MCF 10A (cell line): Measurements from ENCODE around the gene PSTPIP2. TPM values are rescaled to one million over a fixed set of nuclear protein-coding genes. Genes with fewer than 3 reads are reported as not detected.

Experiments used
- BruUV-seq: library from RNA; stranded (reverse); fragments of 400-500 nt; replicated peaks from 2 replicates; lab custom pipeline; 2021; lab: Mats Ljungman, UMichigan
- CTCF ChIA-PET: fragments of 300-600 bp; sonication (Branson Sonifier 250); formaldehyde crosslinking; extraction: SDS; loops from one replicate; lab custom pipeline; 2021; ENCODE audit warnings: antibody characterized with exemption, inconsistent platforms; lab: Yijun Ruan, JAX
- POLR2A ChIA-PET: fragments of 300-600, 350-650 bp; sonication (Branson Sonifier 250); formaldehyde crosslinking; extraction: SDS; loops from one replicate; lab custom pipeline; 2020; ENCODE audit warnings: antibody characterized with exemption, inconsistent platforms; lab: Yijun Ruan, JAX
- DNase-seq: peaks from one replicate; pipeline ENCODE4 v3.0.0-alpha.2; 2018; ENCODE audit not compliant: unreplicated experiment
- H3K27ac Mint-ChIP-seq: one replicate; pipeline ENCODE4 v1.8.0; 2022; ENCODE audit warnings: mild to moderate bottlenecking, low read depth, mixed read lengths; ENCODE audit not compliant: unreplicated experiment
- H3K27me3 Mint-ChIP-seq: one replicate; pipeline ENCODE4 v1.8.0; 2022; ENCODE audit warnings: mixed read lengths; ENCODE audit not compliant: insufficient read depth, unreplicated experiment
- H3K36me3 Mint-ChIP-seq: one replicate; pipeline ENCODE4 v1.8.0; 2022; ENCODE audit warnings: mild to moderate bottlenecking, moderate library complexity, mixed read lengths; ENCODE audit not compliant: insufficient read depth, unreplicated experiment
- H3K4me1 Mint-ChIP-seq: one replicate; pipeline ENCODE4 v1.8.0; 2022; ENCODE audit warnings: mixed read lengths; ENCODE audit not compliant: insufficient read depth, unreplicated experiment
- H3K4me3 Mint-ChIP-seq: one replicate; pipeline ENCODE4 v1.8.0; 2022; ENCODE audit warnings: mild to moderate bottlenecking, moderate library complexity, mixed read lengths; ENCODE audit not compliant: unreplicated experiment
- H3K9me3 Mint-ChIP-seq: one replicate; pipeline ENCODE4 v1.8.0; 2022; ENCODE audit warnings: mixed read lengths; ENCODE audit not compliant: unreplicated experiment
- CTCF ChIP-seq: fragments of 200-600 bp; IDR thresholded peaks from one replicate; pipeline ENCODE4 v1.8.0; 2022; ENCODE audit warnings: antibody characterized with exemption, mild to moderate bottlenecking; ENCODE audit not compliant: unreplicated experiment
- intact Hi-C: fragments of 100-400 bp; cut with micrococcal nuclease; formaldehyde crosslinking; loops from 2 replicates; pipeline ENCODE4 v1.14.1; 2022
- total RNA-seq: library from RNA; stranded (reverse); gene quantifications from 2 replicates; pipeline ENCODE4 v1.2.3, GENCODE V29; 2022

Gene PSTPIP2
- total RNA-seq, 1 experiment from 2014 or later, result 27.9 TPM

- peak overlapping the region; percentile 28 for H3K4me3 Mint-ChIP-seq
- BruUV-seq, result no TSS peak
- intact Hi-C loops, result no loop called here
Measured at GRCh38 chr18:46068763-46069162, 3.3 kb downstream of the PSTPIP2 start.

GRCh38 chr18:46067438-46068007 is 4.5 kb downstream of the PSTPIP2 start:
- BruUV-seq, result no TSS peak
- DNase-seq, result peak; percentile 81
- H3K36me3 Mint-ChIP-seq, result peaks cover 19% of the 10 kb centered on the region
- H3K9me3 Mint-ChIP-seq, result no peaks in the 10 kb centered on the region
- no peak overlapping the region for H3K27ac Mint-ChIP-seq
- TF ChIP-seq CTCF, result no peak
- no peaks in the 10 kb centered on the region for H3K27me3 Mint-ChIP-seq
- peaks cover 28% of the 10 kb centered on the region for H3K4me1 Mint-ChIP-seq
- no peak overlapping the region for H3K4me3 Mint-ChIP-seq
- ChIA-PET CTCF (no interaction called here), POLR2A (interaction anchor here (0.8 to 1.2 kb wide), 2 partner anchors 13 to 56 kb away, joined by 3 read pairs; no protein-coding TSS in a partner anchor)
- intact Hi-C loops, result no loop called here

More at GRCh38 chr18:46068763-46069162, 3.3 kb downstream of the PSTPIP2 start:
- TF ChIP-seq CTCF, result no peak
- peaks cover 19% of the 10 kb centered on the region for H3K36me3 Mint-ChIP-seq
- H3K27me3 Mint-ChIP-seq, result no peaks in the 10 kb centered on the region
- peak; percentile 72 for DNase-seq
- CTCF ChIA-PET, result no interaction called here
- H3K9me3 Mint-ChIP-seq, result no peaks in the 10 kb centered on the region
- POLR2A ChIA-PET, result interaction anchor here (0.6 to 3.1 kb wide), 10 partner anchors 7 to 406 kb away, joined by 3 to 40 read pairs (median 7); partner anchors contain the start of genes ATP5F1A and HAUS1
- peaks cover 29% of the 10 kb centered on the region for H3K4me1 Mint-ChIP-seq
- H3K27ac Mint-ChIP-seq, result peak overlapping the region; percentile 65

- H3K27me3 Mint-ChIP-seq, result no peaks in the 10 kb centered on the region
- H3K9me3 Mint-ChIP-seq, result no peaks in the 10 kb centered on the region
- POLR2A ChIA-PET, result interaction anchor here (1.0 to 2.2 kb wide), 2 partner anchors 11 to 35 kb away, joined by 3 to 8 read pairs; no protein-coding TSS in a partner anchor
- no TSS peak for BruUV-seq
- TF ChIP-seq CTCF, result no peak
- H3K36me3 Mint-ChIP-seq, result peaks cover 19% of the 10 kb centered on the region
- DNase-seq, result peak; percentile 87
- no peak overlapping the region for H3K4me3 Mint-ChIP-seq
- CTCF ChIA-PET, result interaction anchor here (1.2 kb wide), 1 partner anchor 38 kb away, joined by 3 read pairs; no protein-coding TSS in a partner anchor
- intact Hi-C loops, result no loop called here
- peak overlapping the region; percentile 31 for H3K27ac Mint-ChIP-seq
- H3K4me1 Mint-ChIP-seq, result peaks cover 10% of the 10 kb centered on the region
Measured at GRCh38 chr18:46062781-46063180, 9.3 kb downstream of the PSTPIP2 start.

GRCh38 chr18:46061796-46062195 is 10.3 kb downstream of the PSTPIP2 start:
- intact Hi-C loops, result no loop called here
- DNase-seq, result no peak
- H3K4me1 Mint-ChIP-seq, result peaks cover 10% of the 10 kb centered on the region
- H3K4me3 Mint-ChIP-seq, result no peak overlapping the region
- H3K27me3 Mint-ChIP-seq, result no peaks in the 10 kb centered on the region
- H3K36me3 Mint-ChIP-seq, result peaks cover 17% of the 10 kb centered on the region
- no TSS peak for BruUV-seq
- ChIA-PET POLR2A (interaction anchor here (0.7 to 2.2 kb wide), 5 partner anchors 8 to 140 kb away, joined by 3 to 8 read pairs (median 4); partner anchors contain the start of gene PSTPIP2), CTCF (interaction anchor here (0.6 to 1.9 kb wide), 3 partner anchors 11 to 409 kb away, joined by 3 to 10 read pairs (median 3); no protein-coding TSS in a partner anchor)
- H3K9me3 Mint-ChIP-seq, result no peaks in the 10 kb centered on the region
- H3K27ac Mint-ChIP-seq, result peak overlapping the region; percentile 27
- TF ChIP-seq CTCF, result no peak
